ENCODE results near the gene ARMC7.
"Not testable (repeated sequence)": the region's sequence is repeated elsewhere in the genome, so short reads cannot be mapped to it uniquely, and the experiment has no call there.

The ARMC7 gene

GRCh38 chr17:75152523-75152921 lies 42.8 kb downstream of the ARMC7 start:
- in situ Hi-C loops (cut with MboI; ENCODE audit: low sequenced_read_pairs): no loop called here

DNA sequence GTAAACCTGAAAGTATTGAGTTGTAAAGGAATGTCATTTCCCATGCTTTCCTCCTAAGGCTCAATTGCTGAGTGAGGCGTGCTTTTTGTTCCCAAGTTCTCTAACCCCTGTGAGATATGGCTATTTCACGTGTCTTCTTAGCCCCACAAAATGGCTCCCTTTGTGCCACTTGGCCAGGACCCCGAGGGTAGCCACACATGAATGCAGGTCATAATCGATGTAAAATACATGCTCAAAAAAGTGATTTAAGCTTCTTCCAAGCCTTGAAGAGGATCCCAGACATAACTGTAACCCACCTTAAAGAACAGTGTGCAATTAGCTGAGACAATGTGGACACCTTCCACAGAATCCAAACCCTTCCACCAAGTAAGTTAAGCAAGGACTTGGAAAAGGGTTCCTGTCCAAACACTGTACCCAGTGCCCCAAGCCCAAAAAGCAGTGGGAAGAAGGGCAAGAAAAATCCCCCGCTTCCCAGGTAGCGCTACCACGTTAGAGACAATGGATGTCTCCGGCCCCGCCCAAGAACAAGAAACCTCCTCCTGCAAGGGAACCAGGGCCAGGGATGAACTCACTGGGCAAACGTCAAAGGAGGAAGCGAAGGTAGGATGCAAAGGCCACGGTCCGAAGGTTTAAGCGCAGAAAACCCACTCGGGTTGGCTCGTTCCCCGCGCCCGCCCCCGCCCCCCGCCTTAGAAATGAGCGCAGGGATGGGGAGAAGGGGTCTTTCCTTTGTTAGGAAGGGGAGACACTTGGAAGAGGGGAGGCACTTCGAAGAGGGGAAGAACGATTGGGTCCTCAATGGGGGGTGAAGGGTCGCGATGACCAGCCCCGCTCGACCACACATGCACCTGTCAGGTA lies 43.4 kb downstream of the ARMC7 start:
- in situ Hi-C loops (cut with MboI; ENCODE audit: low sequenced_read_pairs): no loop called here

GRCh38 chr17:75153780-75154194 lies 44.0 kb downstream of the ARMC7 start:
- in situ Hi-C loops (cut with MboI; ENCODE audit: low sequenced_read_pairs): no loop called here

- in situ Hi-C loops (cut with MboI; ENCODE audit: low sequenced_read_pairs): no loop called here
Measured at GRCh38 chr17:75154195-75155106, 44.7 kb downstream of the ARMC7 start, which contains the start of gene JPT1. Gene JPT1, minus strand, starts transcription at chr17:75154512. Its CDS starts 115 bp downstream, at chr17:75154397.

DNA sequence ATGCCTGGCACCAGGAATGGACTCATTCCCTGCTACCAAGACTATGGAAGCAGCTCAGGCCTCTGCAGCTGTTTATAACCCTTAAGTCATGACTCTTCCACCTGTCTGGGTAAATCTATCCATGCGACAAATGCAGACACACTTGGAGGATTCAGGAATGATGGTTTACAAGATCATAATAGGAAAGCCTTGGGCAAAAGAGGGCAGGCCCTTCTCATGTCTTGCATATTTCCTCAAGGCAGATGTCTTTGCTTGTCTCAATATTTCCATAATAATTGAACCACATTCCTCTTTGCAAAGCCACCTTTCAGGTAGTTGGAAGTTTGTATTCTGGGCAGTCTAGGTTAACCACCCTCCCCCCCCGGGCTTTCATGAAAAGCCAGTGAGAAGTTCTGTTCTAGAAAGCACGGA lies 45.4 kb downstream of the ARMC7 start:
- in situ Hi-C loops (cut with MboI; ENCODE audit: low sequenced_read_pairs): no loop called here

DNA sequence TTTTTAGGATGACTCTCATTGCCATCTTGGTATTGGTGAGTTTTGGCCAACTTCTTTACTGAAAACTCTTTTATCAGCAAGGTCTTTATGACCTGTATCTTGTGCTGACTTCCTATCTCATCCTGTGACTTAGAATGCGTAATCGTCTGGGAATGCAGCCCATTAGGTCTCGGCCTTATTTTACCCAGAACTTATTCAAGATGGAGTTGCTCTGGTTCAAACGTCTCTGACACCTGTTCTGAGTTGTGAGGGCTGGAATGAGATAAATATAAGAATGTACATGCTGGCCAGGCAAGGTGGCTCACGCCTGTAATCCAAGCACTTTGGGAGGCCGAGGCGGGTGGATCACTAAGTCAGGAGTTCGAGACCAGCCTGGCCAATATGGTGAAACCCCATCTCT lies 48.7 kb downstream of the ARMC7 start:
- in situ Hi-C loops (cut with MboI; ENCODE audit: low sequenced_read_pairs): not testable (repeated sequence)

GRCh38 chr17:75159196-75160031 lies 49.6 kb downstream of the ARMC7 start:
- in situ Hi-C loops (cut with MboI; ENCODE audit: low sequenced_read_pairs): no loop called here

DNA sequence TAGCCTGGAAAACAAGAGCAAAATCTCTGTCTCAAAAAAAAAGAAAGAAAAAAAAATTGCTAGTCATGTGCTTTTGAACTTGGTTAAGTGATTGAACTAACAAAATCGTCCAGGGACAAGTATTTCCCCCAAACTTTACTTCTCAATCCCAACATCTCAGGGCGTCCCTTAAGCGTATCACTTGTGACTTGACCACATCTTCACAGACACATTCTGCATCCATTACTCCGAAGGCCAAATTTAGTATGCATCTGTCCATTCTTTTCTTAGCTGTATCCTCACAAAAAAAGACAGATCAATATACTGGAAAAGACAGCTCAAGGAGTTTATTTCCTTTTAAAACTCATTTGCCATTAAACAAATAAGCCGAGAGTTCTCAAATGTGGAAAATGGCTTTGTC lies 50.4 kb downstream of the ARMC7 start:
- in situ Hi-C loops (cut with MboI; ENCODE audit: low sequenced_read_pairs): no loop called here

DNA sequence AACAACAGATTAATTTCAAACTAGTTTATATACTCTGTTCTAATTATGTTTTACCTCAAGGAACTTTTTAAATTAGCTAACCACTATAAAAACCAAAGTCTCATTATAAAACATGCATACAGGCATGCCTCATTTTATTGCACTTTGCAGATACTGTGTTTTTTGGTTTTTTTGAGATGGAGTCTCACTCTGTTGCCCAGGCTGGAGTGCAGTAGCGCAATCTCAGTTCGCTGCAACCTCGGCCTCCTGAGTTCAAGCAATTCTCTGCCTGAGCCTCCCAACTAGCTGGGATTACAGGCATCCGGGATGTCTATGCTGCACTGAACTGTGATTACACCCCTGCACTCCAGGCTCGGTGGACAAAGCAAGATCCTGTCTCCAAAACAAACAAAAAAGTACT lies 53.3 kb downstream of the ARMC7 start:
- in situ Hi-C loops (cut with MboI; ENCODE audit: low sequenced_read_pairs): no loop called here

- in situ Hi-C loops (cut with MboI; ENCODE audit: low sequenced_read_pairs): not testable (repeated sequence)
Measured at GRCh38 chr17:75164606-75165005, 54.8 kb downstream of the ARMC7 start.

DNA sequence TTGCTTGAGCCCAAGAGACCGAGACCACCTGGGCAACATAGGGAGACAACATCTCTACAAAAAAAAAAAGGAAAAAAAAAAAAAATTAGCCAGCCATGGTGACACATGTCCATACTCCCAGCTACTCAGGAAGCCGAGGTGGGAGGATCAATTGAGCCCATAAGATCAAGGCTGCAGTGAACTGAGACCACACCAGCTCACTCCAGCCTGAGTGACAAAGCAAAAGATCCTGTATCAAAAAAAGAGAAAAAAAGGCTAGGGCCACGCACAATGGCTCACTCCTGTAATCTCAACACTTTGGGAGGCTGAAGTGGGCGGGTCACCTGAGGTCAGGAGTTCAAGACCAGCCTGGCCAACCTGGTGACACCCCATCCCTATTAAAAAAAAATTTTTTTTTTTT lies 59.2 kb downstream of the ARMC7 start:
- in situ Hi-C loops (cut with MboI; ENCODE audit: low sequenced_read_pairs): no loop called here

- in situ Hi-C loops (cut with MboI; ENCODE audit: low sequenced_read_pairs): no loop called here
Measured at GRCh38 chr17:75173526-75173925, 63.8 kb downstream of the ARMC7 start.

DNA sequence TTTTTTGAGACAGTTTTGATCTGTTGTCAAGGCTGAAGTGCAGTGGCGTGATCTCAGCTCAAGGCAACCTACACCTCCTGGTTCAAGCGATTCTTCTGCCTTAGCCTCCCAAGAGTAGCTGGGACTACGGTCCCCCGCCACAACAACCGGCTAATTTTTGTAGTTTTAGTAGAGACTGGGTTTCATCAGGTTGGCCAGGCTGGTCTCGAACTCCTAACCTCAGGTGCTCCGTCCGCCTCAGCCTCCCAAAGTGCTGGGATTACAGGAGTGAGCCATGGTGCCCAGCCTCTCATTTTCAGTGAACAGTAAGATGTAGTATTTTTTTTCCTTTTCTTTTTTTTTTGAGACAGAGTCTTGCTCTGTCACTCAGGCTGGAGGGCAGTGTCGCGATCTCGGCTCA lies 65.2 kb downstream of the ARMC7 start:
- in situ Hi-C loops (cut with MboI; ENCODE audit: low sequenced_read_pairs): no loop called here

DNA sequence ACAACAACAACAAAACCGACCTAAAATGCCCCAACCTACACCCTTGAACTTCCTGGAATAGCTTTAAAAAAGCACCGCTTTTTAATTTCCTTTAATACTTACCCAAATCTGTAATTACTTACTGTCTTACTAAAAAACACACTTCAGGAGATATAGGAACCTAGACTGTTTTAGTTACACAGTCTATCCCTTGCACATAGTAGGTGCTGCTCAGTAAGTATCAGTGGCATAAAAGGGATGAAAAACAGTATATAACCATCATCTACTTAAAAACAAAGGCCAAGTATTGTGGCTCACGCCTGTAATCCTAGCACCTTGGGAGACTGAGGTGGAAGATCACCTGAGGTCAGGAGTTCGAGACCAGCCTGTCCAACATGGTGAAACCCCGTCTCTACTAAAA lies 66.9 kb downstream of the ARMC7 start:
- in situ Hi-C loops (cut with MboI; ENCODE audit: low sequenced_read_pairs): no loop called here

- in situ Hi-C loops (cut with MboI; ENCODE audit: low sequenced_read_pairs): no loop called here
Measured at GRCh38 chr17:75178453-75178852, 68.7 kb downstream of the ARMC7 start.
